ENCODE measurements around the gene RECK.

The RECK gene

DNA sequence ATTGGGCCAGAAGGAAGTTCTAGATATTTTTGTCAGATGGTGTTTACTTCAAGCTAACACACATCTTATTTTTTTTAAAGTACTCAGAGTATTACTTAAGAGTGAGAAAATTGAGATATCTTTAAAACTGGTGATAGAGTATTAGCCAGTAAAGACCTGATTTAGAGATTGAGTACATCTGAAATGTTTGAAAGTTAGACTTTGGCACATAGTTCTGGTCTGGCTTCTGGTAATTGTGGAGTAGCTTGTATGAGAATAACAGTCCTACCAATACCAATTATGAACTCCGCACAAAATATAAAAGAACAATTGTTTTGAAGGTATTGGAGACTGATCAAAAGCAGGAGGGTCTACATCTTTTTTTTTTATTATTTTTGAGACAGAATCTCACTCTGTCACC lies 55.3 kb downstream of the RECK start:
- Histone ChIP-seq H3K27ac (ENCODE audit: insufficient read depth in 1 of 2, low read depth in 1 of 2, low read length in 2 of 2, poor library complexity in 1 of 2, severe bottlenecking in 2 of 2) (no peak overlapping the region), H3K4me3 (ENCODE audit: control insufficient read depth in 1 of 7, extremely low read depth in 1 of 7, insufficient read depth in 4 of 7, low read depth in 2 of 7, low read length in 6 of 7) (no peak overlapping the region), H3K4me1 (ENCODE audit: control extremely low read depth in 1 of 4, control insufficient read depth in 4 of 4, insufficient read depth in 4 of 4, low read length in 3 of 4) (peaks cover 0 to 6% (median 0%) of the 10 kb centered on the region in 4 experiments), H3K36me3 (ENCODE audit: control insufficient read depth in 4 of 4, insufficient read depth in 4 of 4, low read length in 3 of 4) (no peaks in the 10 kb centered on the region), H3K9me3 (ENCODE audit: control extremely low read depth in 1 of 5, control insufficient read depth in 4 of 5, insufficient read depth in 2 of 5, low read depth in 1 of 5, low read length in 4 of 5) (no peaks in the 10 kb centered on the region), H3K27me3 (replicated peaks in 2 of 5; ENCODE audit: control insufficient read depth in 4 of 5, insufficient read depth in 5 of 5, low read length in 4 of 5) (no peaks in the 10 kb centered on the region)
- no CpG with 5 or more reads among the region's 1 CpG for WGBS (ENCODE audit: insufficient coverage)
- CTCF ChIA-PET = interaction anchor here (0.7 to 1.2 kb wide), 5 partner anchors 10 to 74 kb away, joined by 3 to 5 read pairs (median 4); no protein-coding TSS in a partner anchor
- no peak for DNase-seq
- POLR2A ChIA-PET = no interaction called here

DNA sequence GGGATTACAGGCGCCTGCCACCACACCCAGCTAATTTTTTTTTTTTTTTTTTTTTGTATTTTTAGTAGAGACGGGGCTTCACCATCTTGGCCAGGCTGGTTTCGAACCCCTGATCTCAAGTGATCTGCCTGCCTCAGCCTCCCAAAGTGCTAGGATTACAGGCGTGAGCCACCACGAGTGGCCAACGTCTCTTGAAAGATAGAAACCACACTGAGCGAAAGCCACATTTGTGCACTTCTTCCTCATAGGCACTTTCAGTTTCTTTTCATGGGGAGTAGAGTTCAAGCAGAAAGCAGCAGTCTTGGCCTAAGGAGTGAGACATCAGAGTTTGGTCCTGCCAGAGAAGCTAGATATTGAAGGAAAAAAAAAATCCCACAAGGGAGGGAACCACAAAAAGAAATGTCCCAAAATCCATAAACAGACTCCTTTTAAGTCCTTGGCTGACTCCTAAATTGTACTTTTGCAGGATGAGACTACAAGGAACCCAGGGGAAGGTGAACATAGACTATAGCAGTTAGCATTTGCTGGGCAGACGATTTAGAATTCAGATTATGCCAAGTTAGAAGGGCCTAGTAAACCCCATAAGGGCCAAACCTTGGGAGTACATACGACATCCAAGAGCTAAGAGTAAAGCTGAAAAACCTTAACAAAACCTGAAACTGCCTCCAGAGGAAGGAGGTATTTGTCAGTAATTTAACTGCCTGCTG lies 55.9 kb downstream of the RECK start:
- H3K4me3 ChIP-seq (ENCODE audit: control insufficient read depth in 1 of 7, extremely low read depth in 1 of 7, insufficient read depth in 4 of 7, low read depth in 2 of 7, low read length in 6 of 7) = peak overlapping the region in 1 of 7 experiments; percentile 5
- no peaks in the 10 kb centered on the region for H3K9me3 ChIP-seq (ENCODE audit: control extremely low read depth in 1 of 5, control insufficient read depth in 4 of 5, insufficient read depth in 2 of 5, low read depth in 1 of 5, low read length in 4 of 5)
- WGBS (ENCODE audit: insufficient coverage) = 69% methylated on average over 7 of the region's 9 CpGs
- H3K27ac ChIP-seq (ENCODE audit: insufficient read depth in 1 of 2, low read depth in 1 of 2, low read length in 2 of 2, poor library complexity in 1 of 2, severe bottlenecking in 2 of 2) = no peak overlapping the region
- POLR2A ChIA-PET = no interaction called here
- H3K4me1 ChIP-seq (ENCODE audit: control extremely low read depth in 1 of 4, control insufficient read depth in 4 of 4, insufficient read depth in 4 of 4, low read length in 3 of 4) = peaks cover 0 to 6% (median 0%) of the 10 kb centered on the region in 4 experiments
- CTCF ChIA-PET = interaction anchor here (0.7 to 1.2 kb wide), 5 partner anchors 9 to 74 kb away, joined by 3 to 5 read pairs (median 4); no protein-coding TSS in a partner anchor
- no peaks in the 10 kb centered on the region for H3K36me3 ChIP-seq (ENCODE audit: control insufficient read depth in 4 of 4, insufficient read depth in 4 of 4, low read length in 3 of 4)
- peak in 2 of 3 donors; percentile 62 to 63 for DNase-seq
- no peaks in the 10 kb centered on the region for H3K27me3 ChIP-seq (replicated peaks in 2 of 5; ENCODE audit: control insufficient read depth in 4 of 5, insufficient read depth in 5 of 5, low read length in 4 of 5)

DNA sequence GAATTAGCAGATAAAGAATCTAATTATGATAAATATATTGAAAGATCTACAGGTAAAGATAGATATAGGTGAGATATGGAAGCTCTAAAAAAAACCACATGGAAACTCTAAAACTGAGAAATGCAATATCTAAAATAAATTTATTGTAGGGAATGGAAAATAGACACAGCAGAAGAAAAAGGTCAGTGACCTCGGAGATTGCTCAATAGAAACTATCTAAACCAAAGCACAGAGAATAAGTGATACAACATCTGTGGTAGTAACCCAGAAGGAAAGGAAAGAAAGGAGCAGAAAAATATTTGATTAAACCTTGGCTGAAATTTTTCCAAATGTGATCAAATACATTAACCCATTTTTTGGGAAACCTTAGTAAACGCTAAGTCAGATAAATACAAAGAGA lies 56.7 kb downstream of the RECK start:
- ChIA-PET POLR2A (no interaction called here), CTCF (interaction anchor here (0.9 kb wide), 1 partner anchor 8 kb away, joined by 4 read pairs; no protein-coding TSS in a partner anchor)
- Histone ChIP-seq H3K27me3 (replicated peaks in 2 of 5; ENCODE audit: control insufficient read depth in 4 of 5, insufficient read depth in 5 of 5, low read length in 4 of 5) (no peaks in the 10 kb centered on the region), H3K9me3 (ENCODE audit: control extremely low read depth in 1 of 5, control insufficient read depth in 4 of 5, insufficient read depth in 2 of 5, low read depth in 1 of 5, low read length in 4 of 5) (no peaks in the 10 kb centered on the region), H3K36me3 (ENCODE audit: control insufficient read depth in 4 of 4, insufficient read depth in 4 of 4, low read length in 3 of 4) (no peaks in the 10 kb centered on the region), H3K27ac (ENCODE audit: insufficient read depth in 1 of 2, low read depth in 1 of 2, low read length in 2 of 2, poor library complexity in 1 of 2, severe bottlenecking in 2 of 2) (no peak overlapping the region), H3K4me3 (ENCODE audit: control insufficient read depth in 1 of 7, extremely low read depth in 1 of 7, insufficient read depth in 4 of 7, low read depth in 2 of 7, low read length in 6 of 7) (no peak overlapping the region), H3K4me1 (ENCODE audit: control extremely low read depth in 1 of 4, control insufficient read depth in 4 of 4, insufficient read depth in 4 of 4, low read length in 3 of 4) (peaks cover 0 to 6% (median 0%) of the 10 kb centered on the region in 4 experiments)
- no peak for DNase-seq
- no CpG with 5 or more reads among the region's 2 CpGs for WGBS (ENCODE audit: insufficient coverage)

DNA sequence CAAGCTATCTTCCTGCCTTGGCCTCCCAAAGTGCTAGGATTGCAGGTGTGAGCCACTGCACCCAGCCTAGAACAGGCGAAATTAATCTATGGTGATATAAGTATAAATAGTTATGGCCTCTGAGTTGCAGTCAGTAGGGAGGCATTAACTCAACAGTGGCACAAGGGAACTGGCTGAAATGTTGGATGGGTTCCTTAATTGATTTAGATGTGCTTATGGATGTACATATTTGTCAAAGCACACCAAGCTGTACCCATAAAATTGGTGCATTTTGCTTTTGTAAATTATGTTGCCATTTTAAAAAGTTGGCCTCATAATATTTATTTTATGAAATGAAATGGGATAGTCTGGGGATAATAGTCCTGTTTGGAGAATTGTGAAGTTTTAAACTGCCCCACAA lies 63.0 kb downstream of the RECK start:
- ChIA-PET POLR2A (interaction anchor here (0.7 kb wide), 1 partner anchor 215 kb away, joined by 3 read pairs; no protein-coding TSS in a partner anchor), CTCF (interaction anchor here (1.1 to 9.0 kb wide), 6 partner anchors 12 to 68 kb away, joined by 3 to 214 read pairs (median 18); partner anchors contain the start of genes CCIN and GLIPR2)
- DNase-seq = no peak
- Histone ChIP-seq H3K9me3 (ENCODE audit: control extremely low read depth in 1 of 5, control insufficient read depth in 4 of 5, insufficient read depth in 2 of 5, low read depth in 1 of 5, low read length in 4 of 5) (no peaks in the 10 kb centered on the region), H3K27me3 (replicated peaks in 2 of 5; ENCODE audit: control insufficient read depth in 4 of 5, insufficient read depth in 5 of 5, low read length in 4 of 5) (no peaks in the 10 kb centered on the region), H3K4me3 (ENCODE audit: control insufficient read depth in 1 of 7, extremely low read depth in 1 of 7, insufficient read depth in 4 of 7, low read depth in 2 of 7, low read length in 6 of 7) (no peak overlapping the region), H3K27ac (ENCODE audit: insufficient read depth in 1 of 2, low read depth in 1 of 2, low read length in 2 of 2, poor library complexity in 1 of 2, severe bottlenecking in 2 of 2) (no peak overlapping the region), H3K4me1 (ENCODE audit: control extremely low read depth in 1 of 4, control insufficient read depth in 4 of 4, insufficient read depth in 4 of 4, low read length in 3 of 4) (peaks cover 0 to 3% (median 0%) of the 10 kb centered on the region in 4 experiments), H3K36me3 (ENCODE audit: control insufficient read depth in 4 of 4, insufficient read depth in 4 of 4, low read length in 3 of 4) (no peaks in the 10 kb centered on the region)
- WGBS (ENCODE audit: insufficient coverage) = no CpG with 5 or more reads among the region's 1 CpG

DNA sequence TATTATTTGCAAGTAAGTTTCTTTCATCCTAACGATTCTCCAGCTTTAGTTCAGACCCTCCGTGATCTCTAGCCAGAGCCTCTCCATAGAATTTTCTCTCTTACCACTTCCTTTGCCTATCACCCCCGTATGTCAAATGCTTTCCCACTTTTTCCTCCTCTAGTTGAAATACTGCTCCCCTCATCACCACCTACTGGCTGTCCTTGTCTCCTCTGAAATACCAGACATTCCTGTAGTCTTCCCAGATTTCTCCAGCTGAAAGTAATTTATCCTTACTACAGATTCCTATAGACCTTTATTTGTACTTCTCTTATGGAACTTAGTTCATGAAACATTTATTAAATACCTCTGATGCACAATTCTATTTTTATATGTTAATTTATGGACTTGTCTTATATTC lies 63.8 kb downstream of the RECK start:
- Histone ChIP-seq H3K27me3 (replicated peaks in 2 of 5; ENCODE audit: control insufficient read depth in 4 of 5, insufficient read depth in 5 of 5, low read length in 4 of 5) (no peaks in the 10 kb centered on the region), H3K4me1 (ENCODE audit: control extremely low read depth in 1 of 4, control insufficient read depth in 4 of 4, insufficient read depth in 4 of 4, low read length in 3 of 4) (peaks cover 0 to 3% (median 0%) of the 10 kb centered on the region in 4 experiments), H3K4me3 (ENCODE audit: control insufficient read depth in 1 of 7, extremely low read depth in 1 of 7, insufficient read depth in 4 of 7, low read depth in 2 of 7, low read length in 6 of 7) (no peak overlapping the region), H3K36me3 (ENCODE audit: control insufficient read depth in 4 of 4, insufficient read depth in 4 of 4, low read length in 3 of 4) (no peaks in the 10 kb centered on the region), H3K27ac (ENCODE audit: insufficient read depth in 1 of 2, low read depth in 1 of 2, low read length in 2 of 2, poor library complexity in 1 of 2, severe bottlenecking in 2 of 2) (no peak overlapping the region), H3K9me3 (ENCODE audit: control extremely low read depth in 1 of 5, control insufficient read depth in 4 of 5, insufficient read depth in 2 of 5, low read depth in 1 of 5, low read length in 4 of 5) (no peaks in the 10 kb centered on the region)
- POLR2A ChIA-PET = no interaction called here
- CTCF ChIA-PET = interaction anchor here (1.1 to 9.0 kb wide), 12 partner anchors 8 to 91 kb away, joined by 3 to 214 read pairs (median 10); partner anchors contain the start of genes CCIN, CLTA and GLIPR2
- no peak for DNase-seq
- 100% methylated on average over 2 of the region's 3 CpGs for WGBS (ENCODE audit: insufficient coverage)

DNA sequence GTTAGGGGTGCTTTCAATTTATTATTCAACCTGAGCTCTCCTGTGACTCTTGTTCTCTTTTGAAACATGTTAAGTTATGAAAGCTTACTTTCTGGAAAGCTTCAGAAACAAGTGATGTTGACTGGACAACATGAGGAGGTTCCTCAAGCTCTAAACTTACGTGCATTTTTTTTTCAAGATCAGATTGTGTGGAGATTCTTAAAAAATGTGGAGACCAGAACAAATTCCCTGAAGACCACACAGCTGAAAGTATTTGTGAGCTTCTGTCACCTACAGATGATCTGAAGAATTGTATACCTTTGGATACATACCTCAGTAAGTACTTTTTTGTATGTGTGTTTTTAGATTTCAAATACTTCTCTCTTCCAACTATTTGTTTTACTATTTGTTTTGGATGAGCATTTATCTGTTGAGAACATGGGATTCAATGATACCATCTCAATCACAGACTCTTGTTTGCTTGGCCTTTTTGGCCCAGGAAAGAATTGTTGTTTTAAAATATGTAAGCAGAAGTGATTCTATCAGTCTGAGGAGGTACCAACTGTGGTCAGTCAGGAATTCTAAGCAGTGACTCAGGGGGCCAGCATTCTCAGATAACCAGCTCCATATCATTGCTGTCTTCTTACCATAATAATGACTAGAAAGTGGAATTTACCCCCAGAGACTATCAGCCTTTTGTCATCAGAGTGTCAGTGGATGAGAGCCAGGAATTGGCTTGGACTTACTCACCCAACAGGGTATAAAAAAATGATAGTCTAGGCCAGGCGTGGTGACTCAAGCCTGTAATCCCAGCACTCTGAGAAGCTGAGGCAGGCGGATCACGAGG lies 65.4 kb downstream of the RECK start:
- Histone ChIP-seq H3K36me3 (ENCODE audit: control insufficient read depth in 4 of 4, insufficient read depth in 4 of 4, low read length in 3 of 4) (no peaks in the 10 kb centered on the region), H3K4me3 (ENCODE audit: control insufficient read depth in 1 of 7, extremely low read depth in 1 of 7, insufficient read depth in 4 of 7, low read depth in 2 of 7, low read length in 6 of 7) (no peak overlapping the region), H3K27ac (ENCODE audit: insufficient read depth in 1 of 2, low read depth in 1 of 2, low read length in 2 of 2, poor library complexity in 1 of 2, severe bottlenecking in 2 of 2) (no peak overlapping the region), H3K9me3 (ENCODE audit: control extremely low read depth in 1 of 5, control insufficient read depth in 4 of 5, insufficient read depth in 2 of 5, low read depth in 1 of 5, low read length in 4 of 5) (no peaks in the 10 kb centered on the region), H3K27me3 (replicated peaks in 2 of 5; ENCODE audit: control insufficient read depth in 4 of 5, insufficient read depth in 5 of 5, low read length in 4 of 5) (no peaks in the 10 kb centered on the region), H3K4me1 (ENCODE audit: control extremely low read depth in 1 of 4, control insufficient read depth in 4 of 4, insufficient read depth in 4 of 4, low read length in 3 of 4) (peaks cover 0 to 3% (median 0%) of the 10 kb centered on the region in 4 experiments)
- POLR2A ChIA-PET = interaction anchor here (0.7 kb wide), 1 partner anchor 89 kb away, joined by 3 read pairs; the partner anchor contains the start of gene CLTA
- no peak for DNase-seq
- WGBS (ENCODE audit: insufficient coverage) = 94% methylated on average over 3 of the region's 4 CpGs
- CTCF ChIA-PET = interaction anchor here (0.8 to 9.0 kb wide), 31 partner anchors 9 to 282 kb away, joined by 3 to 214 read pairs (median 4); partner anchors contain the start of genes CCIN, CLTA, GLIPR2 and RECK
